Naive thymus-derived CD4-positive, alpha-beta T cell (primary cell): Measurements from ENCODE around the gene SH3D19. TPM values are rescaled to one million over a fixed set of nuclear protein-coding genes. Genes with fewer than 3 reads are reported as not detected.

ENCODE experiments used
- ATAC-seq: fragments of 150-1000 bp; cut with Tn5 transposase; 2 replicates; pipeline ENCODE4 v1.10.0; 2021; ENCODE audit warnings: mild to moderate bottlenecking, moderate library complexity
- CTCF ChIA-PET: fragments of 350-600 bp; sonication (Branson Sonifier 250); formaldehyde crosslinking; loops from one replicate; lab custom pipeline; 2021; ENCODE audit warnings: antibody characterized with exemption; lab: Charles Lee
- POLR2A ChIA-PET: fragments of 350-600 bp; sonication (Branson Sonifier 250); formaldehyde crosslinking; loops from one replicate; lab custom pipeline; 2021; ENCODE audit warnings: antibody characterized with exemption, inconsistent platforms; lab: Charles Lee
- DNase-seq, 9 donors: peaks; one replicate each; pipeline versions ENCODE4 v3.0.0 to v3.0.0-alpha.2; 2020 to 2022; ENCODE audit warnings: mixed read lengths in 1 of 9
- H3K27ac ChIP-seq: one replicate; pipeline ENCODE4 v1.7.0; 2013; ENCODE audit warnings: mild to moderate bottlenecking, low read depth, low read length, moderate library complexity
- H3K27me3 ChIP-seq, 2 donors: one replicate each; pipeline ENCODE4 v1.7.0; 2013; ENCODE audit warnings: low read length in 2 of 2, mild to moderate bottlenecking in 2 of 2, moderate library complexity in 2 of 2; ENCODE audit not compliant: control insufficient read depth in 2 of 2, insufficient read depth in 2 of 2
- H3K36me3 ChIP-seq, 3 experiments: 1 replicate in 2 of 3; 2 replicates in 1 of 3; pipeline ENCODE4 v1.7.0; 2013; ENCODE audit warnings: low read length in 3 of 3, mild to moderate bottlenecking in 3 of 3, moderate library complexity in 1 of 3; ENCODE audit not compliant: insufficient read depth in 3 of 3, control insufficient read depth in 2 of 3
- H3K4me1 ChIP-seq, 2 donors: one replicate each; pipeline ENCODE4 v1.7.0; 2013; ENCODE audit warnings: low read length in 2 of 2, mild to moderate bottlenecking in 2 of 2, moderate library complexity in 1 of 2; ENCODE audit not compliant: control insufficient read depth in 2 of 2, insufficient read depth in 2 of 2
- H3K4me3 ChIP-seq: 2 replicates; pipeline ENCODE4 v1.7.0; 2013; ENCODE audit warnings: mild to moderate bottlenecking, low read length
- H3K9me3 ChIP-seq, 3 experiments: 1 replicate in 2 of 3; 2 replicates in 1 of 3; pipeline ENCODE4 v1.7.0; 2013; ENCODE audit warnings: low read length in 3 of 3; ENCODE audit not compliant: control insufficient read depth in 2 of 3
- H3K27ac Mint-ChIP-seq, 9 donors: one replicate each; pipeline ENCODE4 v1.8.0; 2020 to 2022; ENCODE audit warnings: mixed read lengths in 9 of 9, mild to moderate bottlenecking in 8 of 9, moderate library complexity in 5 of 9, inconsistent platforms in 2 of 9
- H3K27me3 Mint-ChIP-seq, 5 donors: one replicate each; pipeline ENCODE4 v1.8.0; 2021 to 2022; ENCODE audit warnings: mixed read lengths in 5 of 5, mild to moderate bottlenecking in 1 of 5
- H3K36me3 Mint-ChIP-seq, 5 donors: one replicate each; pipeline ENCODE4 v1.8.0; 2020 to 2022; ENCODE audit warnings: mixed read lengths in 5 of 5, mild to moderate bottlenecking in 3 of 5, inconsistent platforms in 1 of 5
- H3K4me1 Mint-ChIP-seq, 7 donors: one replicate each; pipeline ENCODE4 v1.8.0; 2020 to 2022; ENCODE audit warnings: mixed read lengths in 7 of 7, mild to moderate bottlenecking in 3 of 7, inconsistent platforms in 1 of 7
- H3K4me3 Mint-ChIP-seq, 10 donors: one replicate each; pipeline ENCODE4 v1.8.0; 2020 to 2022; ENCODE audit warnings: mild to moderate bottlenecking in 10 of 10, mixed read lengths in 10 of 10, moderate library complexity in 6 of 10, inconsistent platforms in 2 of 10
- H3K9me3 Mint-ChIP-seq, 11 donors: one replicate each; pipeline ENCODE4 v1.8.0; 2020 to 2022; ENCODE audit warnings: mixed read lengths in 11 of 11, mild to moderate bottlenecking in 4 of 11, inconsistent platforms in 1 of 11, moderate library complexity in 1 of 11
- intact Hi-C, 2 donors: fragments of 100-400 bp; cut with micrococcal nuclease; formaldehyde crosslinking; loops; one replicate each; pipeline ENCODE4 v1.15.1; 2023
- polyA plus RNA-seq, 2 donors: library from polyadenylated mRNA; unstranded; fragments of 300-500 nt; fragmentation: Illumina TruSeq; gene quantifications; one replicate each; pipeline ENCODE4 v1.2.3, GENCODE V29; 2021
- total RNA-seq, 6 experiments: library from RNA in 5 of 6; stranded (reverse) in 5 of 6; gene quantifications; 1 replicate in 5 of 6; 2 replicates in 1 of 6; pipeline ENCODE4 v1.2.3 and lab custom pipeline; 2021 to 2026

SH3D19 gene
- total and polyA plus RNA-seq, 7 experiments from 2014 or later = 0.66 to 1.8 (median 1.0) TPM; not detected in 2

DNA sequence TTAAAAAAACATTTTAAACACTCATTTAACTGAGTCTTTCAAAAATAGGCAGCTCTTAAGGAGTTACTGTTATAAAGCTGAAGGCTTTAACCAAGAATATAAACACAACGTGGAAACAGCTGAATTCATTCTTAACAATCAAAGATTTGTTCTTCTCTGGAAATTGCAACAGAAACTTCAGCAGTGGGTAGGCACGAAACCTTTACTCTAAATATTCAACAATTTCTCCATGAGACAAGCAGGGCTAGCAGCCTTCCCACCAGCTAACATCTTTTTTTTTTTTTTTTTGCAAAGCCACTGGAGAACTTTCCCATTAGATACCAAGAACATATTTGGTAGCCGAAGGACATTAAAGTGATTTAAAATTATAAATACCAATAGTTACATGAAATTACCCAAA, 126.7 kb downstream of the SH3D19 start:
- Histone ChIP-seq H3K36me3 (no peaks in the 10 kb centered on the region), H3K27me3 (no peaks in the 10 kb centered on the region), H3K27ac (no peak overlapping the region), H3K4me3 (no peak overlapping the region), H3K4me1 (no peaks in the 10 kb centered on the region), H3K9me3 (no peaks in the 10 kb centered on the region)
- ChIA-PET POLR2A (no interaction called here), CTCF (interaction anchor here (0.6 kb wide), 1 partner anchor 41 kb away, joined by 4 read pairs; no protein-coding TSS in a partner anchor)
- no peak overlapping the region for H3K4me3 Mint-ChIP-seq
- H3K36me3 Mint-ChIP-seq = no peaks in the 10 kb centered on the region
- no peaks in the 10 kb centered on the region for H3K4me1 Mint-ChIP-seq
- intact Hi-C loops = no loop called here
- no peak overlapping the region for H3K27ac Mint-ChIP-seq
- H3K9me3 Mint-ChIP-seq = peaks cover 0 to 2% (median 0%) of the 10 kb centered on the region in 11 donors
- peaks cover 0 to 10% (median 6%) of the 10 kb centered on the region in 5 donors for H3K27me3 Mint-ChIP-seq
- ATAC-seq (no peak), DNase-seq (no peak)

DNA sequence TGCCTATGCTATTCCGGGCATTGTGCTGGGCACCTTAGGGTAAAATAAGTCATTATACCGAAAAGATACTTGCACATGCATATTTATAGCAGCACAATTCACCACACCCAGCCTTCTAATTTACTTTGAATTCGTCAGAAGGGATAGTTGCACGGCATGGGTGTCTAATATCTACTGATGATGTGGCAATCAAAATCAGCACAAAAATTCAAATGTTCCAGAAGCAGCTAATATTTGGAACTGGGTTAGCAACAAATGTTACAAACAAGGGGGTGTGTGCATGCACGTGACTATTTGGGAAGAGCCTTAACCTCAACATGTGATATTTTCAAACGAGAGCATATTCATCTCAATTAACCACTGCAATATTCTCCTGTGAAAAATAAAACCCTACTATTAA, 128.2 kb downstream of the SH3D19 start:
- ChIA-PET CTCF (no interaction called here), POLR2A (no interaction called here)
- Mint-ChIP-seq H3K4me3 (no peak overlapping the region), H3K27me3 (peaks cover 2 to 20% (median 13%) of the 10 kb centered on the region in 5 donors), H3K4me1 (no peaks in the 10 kb centered on the region), H3K9me3 (peaks cover 0 to 5% (median 0%) of the 10 kb centered on the region in 11 donors), H3K27ac (no peak overlapping the region), H3K36me3 (no peaks in the 10 kb centered on the region)
- Histone ChIP-seq H3K36me3 (no peaks in the 10 kb centered on the region), H3K27me3 (no peaks in the 10 kb centered on the region), H3K9me3 (no peaks in the 10 kb centered on the region), H3K4me1 (no peaks in the 10 kb centered on the region), H3K4me3 (no peak overlapping the region), H3K27ac (no peak overlapping the region)
- ATAC-seq = no peak
- intact Hi-C loops = no loop called here
- DNase-seq = no peak

DNA sequence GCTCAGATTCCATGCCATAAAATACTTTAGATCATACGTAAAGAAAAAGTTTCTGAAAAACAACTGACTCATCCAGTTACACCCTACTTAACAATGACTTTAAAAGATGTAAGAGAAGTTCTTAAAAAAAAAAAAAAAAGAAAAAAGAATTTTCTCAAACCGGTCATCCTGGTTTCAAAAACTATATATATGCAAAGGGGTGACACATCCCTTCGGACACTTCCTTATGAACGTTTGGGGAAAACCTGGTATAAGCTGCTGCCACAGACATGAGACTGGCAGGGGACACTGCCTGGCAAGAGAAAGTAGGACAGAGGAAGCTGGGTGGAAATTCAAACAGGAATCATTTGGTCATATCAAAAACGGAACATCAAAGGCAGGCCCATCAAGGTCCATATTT, 129.6 kb downstream of the SH3D19 start:
- no peak for ATAC-seq
- ChIA-PET CTCF (no interaction called here), POLR2A (no interaction called here)
- Mint-ChIP-seq H3K4me3 (no peak overlapping the region), H3K27me3 (peaks cover 2 to 32% (median 23%) of the 10 kb centered on the region in 5 donors), H3K9me3 (peaks cover 0 to 12% (median 2%) of the 10 kb centered on the region in 11 donors), H3K36me3 (peaks cover 0 to 4% (median 0%) of the 10 kb centered on the region in 5 donors), H3K27ac (no peak overlapping the region), H3K4me1 (no peaks in the 10 kb centered on the region)
- H3K4me3 ChIP-seq = no peak overlapping the region
- H3K27me3 ChIP-seq = no peaks in the 10 kb centered on the region
- no peaks in the 10 kb centered on the region for H3K36me3 ChIP-seq
- H3K27ac ChIP-seq = no peak overlapping the region
- DNase-seq = no peak
- H3K9me3 ChIP-seq = no peaks in the 10 kb centered on the region
- intact Hi-C loops = no loop called here
- no peaks in the 10 kb centered on the region for H3K4me1 ChIP-seq

DNA sequence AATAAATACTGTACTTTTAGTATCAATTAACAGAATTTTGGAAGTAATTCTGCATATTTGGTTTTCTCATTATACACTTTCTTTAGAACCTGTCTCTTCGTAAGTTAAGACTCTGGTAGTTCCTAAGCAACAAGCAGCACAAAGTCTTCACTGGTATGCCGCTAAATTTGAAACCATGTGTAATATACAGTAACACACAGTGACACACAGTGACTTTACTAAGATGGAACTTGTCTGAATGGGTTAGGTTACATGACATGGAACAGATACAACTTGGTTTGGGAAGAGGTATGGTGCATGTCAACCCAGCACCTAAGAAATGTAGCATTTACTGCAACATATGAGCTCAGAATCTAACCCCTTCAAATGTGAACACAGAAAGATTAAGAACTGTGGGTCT, 132.0 kb downstream of the SH3D19 start:
- no peak overlapping the region for H3K27ac ChIP-seq
- no peaks in the 10 kb centered on the region for H3K36me3 ChIP-seq
- Mint-ChIP-seq H3K36me3 (peaks cover 0 to 8% (median 0%) of the 10 kb centered on the region in 5 donors), H3K9me3 (peaks cover 0 to 20% (median 6%) of the 10 kb centered on the region in 11 donors), H3K4me3 (no peak overlapping the region), H3K27me3 (peaks cover 2 to 30% (median 23%) of the 10 kb centered on the region in 5 donors), H3K4me1 (no peaks in the 10 kb centered on the region), H3K27ac (no peak overlapping the region)
- intact Hi-C loops = no loop called here
- no peak for DNase-seq
- POLR2A ChIA-PET = no interaction called here
- CTCF ChIA-PET = no interaction called here
- ATAC-seq = no peak
- no peaks in the 10 kb centered on the region for H3K27me3 ChIP-seq
- no peak overlapping the region for H3K4me3 ChIP-seq
- H3K4me1 ChIP-seq = no peaks in the 10 kb centered on the region
- H3K9me3 ChIP-seq = no peaks in the 10 kb centered on the region

DNA sequence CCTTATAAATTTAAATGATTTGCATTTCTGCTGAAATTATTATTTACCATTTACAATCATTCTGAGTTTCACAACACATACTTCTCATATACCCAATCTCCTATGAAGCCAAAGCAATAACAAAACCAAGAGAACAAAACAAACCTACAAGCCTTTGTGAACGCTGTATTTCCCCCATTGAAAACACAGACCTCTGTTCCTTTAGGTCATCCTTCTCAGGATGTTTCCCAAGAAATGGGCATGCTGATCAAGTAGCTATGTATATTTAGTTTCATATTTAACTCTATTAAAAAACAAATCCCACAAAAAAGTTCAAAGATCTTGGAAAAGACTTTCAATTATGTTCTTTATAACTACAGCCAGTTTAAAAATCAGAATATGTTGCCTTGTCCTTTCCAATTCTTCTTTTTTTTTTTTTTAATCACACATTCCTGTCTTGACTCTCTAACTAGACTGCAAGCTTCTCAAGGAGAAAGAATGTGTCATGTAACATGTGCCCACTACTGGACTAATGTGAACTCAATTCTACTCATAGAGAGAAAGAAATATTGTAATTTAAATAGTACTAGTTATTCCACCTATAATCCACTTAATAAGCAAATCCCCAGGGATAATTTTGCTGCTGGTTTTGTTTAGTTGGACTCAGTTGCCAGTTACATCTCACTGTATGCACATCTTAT, 132.7 kb downstream of the SH3D19 start:
- POLR2A ChIA-PET = no interaction called here
- CTCF ChIA-PET = no interaction called here
- Mint-ChIP-seq H3K9me3 (peaks cover 0 to 20% (median 6%) of the 10 kb centered on the region in 11 donors), H3K27ac (no peak overlapping the region), H3K4me3 (no peak overlapping the region), H3K27me3 (peaks cover 5 to 32% (median 28%) of the 10 kb centered on the region in 5 donors), H3K4me1 (no peaks in the 10 kb centered on the region), H3K36me3 (peaks cover 0 to 8% (median 0%) of the 10 kb centered on the region in 5 donors)
- Histone ChIP-seq H3K4me3 (no peak overlapping the region), H3K27ac (no peak overlapping the region), H3K4me1 (no peaks in the 10 kb centered on the region), H3K27me3 (no peaks in the 10 kb centered on the region), H3K36me3 (no peaks in the 10 kb centered on the region), H3K9me3 (no peaks in the 10 kb centered on the region)
- DNase-seq (no peak), ATAC-seq (no peak)
- intact Hi-C loops = no loop called here

DNA sequence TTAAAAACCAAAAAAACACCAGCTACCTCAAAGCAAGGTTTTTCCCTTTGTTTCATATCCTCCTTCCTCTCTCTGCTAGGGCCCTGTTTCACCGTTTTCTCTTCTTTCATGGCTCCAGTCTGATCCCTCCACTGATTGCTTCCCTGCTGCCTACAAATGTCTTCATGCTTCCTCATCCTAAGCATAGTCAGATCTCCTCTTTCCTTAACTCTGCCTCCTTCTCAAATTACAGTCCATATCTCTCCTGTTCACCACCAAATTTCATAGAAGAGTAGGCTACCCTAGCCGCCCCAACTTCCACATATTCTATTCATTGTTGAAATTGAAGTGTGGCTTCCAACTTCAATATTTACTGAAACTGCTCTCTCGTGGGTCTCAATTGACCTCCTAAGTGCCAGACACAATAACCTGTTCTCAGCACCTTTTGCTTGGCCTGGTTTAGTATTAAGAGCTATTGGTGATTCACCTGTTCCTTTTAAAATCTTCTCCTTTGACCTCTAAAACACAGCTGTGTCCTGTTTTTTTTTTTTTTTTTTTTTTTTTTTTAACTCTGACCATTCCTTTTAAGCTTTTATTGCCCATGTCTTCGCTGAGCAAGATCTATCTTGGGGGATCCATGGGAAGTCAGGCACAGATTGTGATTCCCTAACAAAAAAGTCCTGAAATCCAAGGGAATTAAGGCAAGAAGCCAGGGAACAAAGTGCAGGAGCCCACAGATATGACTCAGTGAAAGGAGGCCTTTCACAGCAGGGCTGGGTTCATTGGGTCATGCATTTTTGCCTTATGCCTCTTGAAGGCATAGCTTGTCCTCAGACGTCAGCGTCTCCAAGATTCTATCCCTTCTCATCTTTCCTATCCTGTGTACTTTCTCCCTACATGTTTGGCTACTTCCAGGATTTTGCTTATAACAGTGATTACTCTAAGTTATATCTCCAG, 140.6 kb downstream of the SH3D19 start:
- Mint-ChIP-seq H3K36me3 (peaks cover 0 to 5% (median 0%) of the 10 kb centered on the region in 5 donors), H3K4me3 (no peak overlapping the region), H3K9me3 (peaks cover 0 to 4% (median 2%) of the 10 kb centered on the region in 11 donors), H3K4me1 (no peaks in the 10 kb centered on the region), H3K27me3 (peaks cover 3 to 13% (median 9%) of the 10 kb centered on the region in 5 donors), H3K27ac (no peak overlapping the region)
- no peak for ATAC-seq
- ChIA-PET CTCF (no interaction called here), POLR2A (no interaction called here)
- DNase-seq = no peak
- no peak overlapping the region for H3K27ac ChIP-seq
- no peaks in the 10 kb centered on the region for H3K27me3 ChIP-seq
- H3K4me1 ChIP-seq = no peaks in the 10 kb centered on the region
- no peaks in the 10 kb centered on the region for H3K36me3 ChIP-seq
- H3K4me3 ChIP-seq = no peak overlapping the region
- intact Hi-C loops = no loop called here
- H3K9me3 ChIP-seq = no peaks in the 10 kb centered on the region
